Lung (tissue), 16 donors: ENCODE measurements around the gene SLC25A45. TPM values are rescaled to one million over a fixed set of nuclear protein-coding genes. Genes with fewer than 3 reads are reported as not detected.
A peak's percentile ranks its signal among the peaks of the same experiment; 100 is the strongest.

Experiments
- ATAC-seq: fragments of 200-7000 bp; cut with Tn5 transposase; one replicate; pipeline ENCODE4 v1.9.1; 2020; ENCODE audit warnings: moderate number of reproducible peaks; ENCODE audit not compliant: insufficient read depth, low FRiP score
- DNase-seq, 3 donors: peaks; one replicate each; pipeline ENCODE4 v3.0.0-alpha.2; 2013 to 2017
- H3K27ac ChIP-seq, 2 donors: one replicate each; pipeline ENCODE4 v1.5.1; 2013; ENCODE audit warnings: mild to moderate bottlenecking in 2 of 2, moderate library complexity in 2 of 2, control low read depth in 1 of 2, inconsistent platforms in 1 of 2, low read depth in 1 of 2, low read length in 1 of 2
- H3K27me3 ChIP-seq, 3 donors: one replicate each; pipeline ENCODE4 v1.5.1; 2013; ENCODE audit warnings: low read length in 2 of 3; ENCODE audit not compliant: control insufficient read depth in 3 of 3, insufficient read depth in 3 of 3
- H3K36me3 ChIP-seq, 4 donors: one replicate each; pipeline ENCODE4 v1.5.1; 2013; ENCODE audit warnings: low read length in 4 of 4, mild to moderate bottlenecking in 1 of 4, moderate library complexity in 1 of 4; ENCODE audit not compliant: control insufficient read depth in 4 of 4, insufficient read depth in 4 of 4
- H3K4me1 ChIP-seq, 5 donors: one replicate each; pipeline ENCODE4 v1.5.1; 2013; ENCODE audit warnings: low read length in 5 of 5, mild to moderate bottlenecking in 2 of 5, moderate library complexity in 1 of 5; ENCODE audit not compliant: control insufficient read depth in 5 of 5, insufficient read depth in 5 of 5
- H3K4me3 ChIP-seq: one replicate; pipeline ENCODE4 v1.5.1; 2013; ENCODE audit warnings: mild to moderate bottlenecking, control low read depth, moderate library complexity
- H3K9ac ChIP-seq, 2 donors: one replicate each; pipeline ENCODE4 v1.5.1; 2013; ENCODE audit warnings: low read length in 2 of 2, control low read depth in 1 of 2; ENCODE audit not compliant: insufficient read depth in 1 of 2
- H3K9me3 ChIP-seq, 4 donors: one replicate each; pipeline ENCODE4 v1.5.1; 2013; ENCODE audit warnings: low read length in 3 of 4, mild to moderate bottlenecking in 1 of 4, moderate library complexity in 1 of 4; ENCODE audit not compliant: control insufficient read depth in 4 of 4, insufficient read depth in 3 of 4
- CTCF ChIP-seq: IDR thresholded peaks from 2 replicates; pipeline ENCODE4 v1.5.1; 2012; ENCODE audit warnings: mild to moderate bottlenecking; ENCODE audit errors: control extremely low read depth, extremely low read depth
- WGBS, 2 donors: extraction: QIAGEN DNeasy Blood & Tissue Kit; methylation state at CpG; one replicate each; pipeline ENCODE4 v1.1.7; 2013; 5-methylcytosine and 5-hydroxymethylcytosine counted together
- long read RNA-seq, 5 donors: transcript quantifications; one replicate each; lab custom pipeline, GENCODE V29; 2026
- polyA plus RNA-seq, 2 donors: library from polyadenylated mRNA; stranded (reverse); fragments of 200-250 nt; gene quantifications; one replicate each; pipeline ENCODE4 v1.2.1, GENCODE V29; 2013
- total RNA-seq, 2 donors: library from RNA; depleted of rRNA in 1 of 2; stranded (reverse); fragments of >200 nt in 1 of 2; gene quantifications; one replicate each; pipeline ENCODE4 v1.2.1, GENCODE V29; 2014 to 2021
- donor health status: control.
- donor health status: control.
- donor health status: Bipolar disorder and iron deficiency.
- donor health status: healthy.
- donor health status: DM: yes; HTN: yes; CAD: no.

Gene SLC25A45
- 10 to 100 TPM in 1 of 2 donors, 1 to 10 TPM in 1; 7.3 to 15.6 TPM for total RNA-seq
- 1 to 10 TPM; 5.5 to 9.0 TPM for polyA plus RNA-seq
- long read RNA-seq, donor 1 = 0 reads
- long read RNA-seq, donor 2 = 0 reads
- long read RNA-seq, donor 3, partial matches to known transcripts = 0 of 1 reads
- long read RNA-seq, donor 3, other reads (novel, unspliced or antisense) = 0 of 1 reads
- long read RNA-seq, donor 4, partial matches to known transcripts = 5 of 6 reads
- long read RNA-seq, donor 4, other reads (novel, unspliced or antisense) = 0 of 6 reads
- long read RNA-seq, donor 5, partial matches to known transcripts = 0 of 1 reads
- long read RNA-seq, donor 5, other reads (novel, unspliced or antisense) = 0 of 1 reads

DNA sequence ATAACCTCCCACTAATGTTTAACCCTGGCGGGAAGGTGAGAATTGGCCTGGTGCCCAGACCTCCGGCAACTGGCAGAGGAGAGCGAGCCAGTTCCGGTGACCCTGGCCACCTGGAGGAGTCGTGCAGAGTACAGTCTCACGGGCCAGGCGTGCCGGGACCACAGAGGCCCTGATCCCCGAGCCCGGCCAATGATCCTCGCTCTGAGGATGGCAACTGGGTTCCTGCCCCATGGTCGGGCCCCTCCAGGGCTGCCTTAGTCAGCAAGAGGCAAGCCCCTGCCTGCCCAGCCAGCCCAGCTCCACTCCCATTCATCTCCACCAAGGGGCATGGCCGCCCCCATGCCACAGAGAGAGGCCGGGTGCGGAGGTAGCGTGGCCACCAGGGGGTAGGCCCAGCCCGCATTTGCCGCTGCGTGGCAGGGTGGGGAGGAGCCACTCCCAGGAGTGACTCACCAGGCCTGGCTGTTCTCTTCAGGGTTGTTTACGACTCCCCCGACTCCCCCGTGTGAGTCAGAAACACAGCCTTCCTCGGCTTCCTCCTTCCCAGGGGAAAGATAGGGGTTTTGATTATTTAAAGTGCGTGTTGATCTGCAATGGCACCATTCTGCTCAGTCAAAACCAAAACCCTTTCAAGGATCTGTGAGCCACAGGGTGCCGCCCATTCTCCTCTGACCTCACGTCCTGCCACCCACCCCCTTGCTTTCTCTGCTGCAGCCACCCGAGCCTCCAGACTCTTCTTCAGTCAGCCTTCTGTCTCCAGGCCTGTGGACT, at the start of gene SLC25A45:
Gene SLC25A45 (minus strand): TSS at position 614 of the 771 bp plus-strand sequence. CDS start 695 bp downstream, outside the sequence.
- peak within 1 kb of the TSS; percentile 0 for H3K4me3 ChIP-seq
- H3K27ac ChIP-seq = peak within 1 kb of the TSS; percentile 96 to 97
- H3K36me3 ChIP-seq = no peaks in the 10 kb centered on the region
- peaks cover 0 to 28% (median 18%) of the 10 kb centered on the region in 5 donors for H3K4me1 ChIP-seq
- no peaks in the 10 kb centered on the region for H3K9me3 ChIP-seq
- peak within 1 kb of the TSS; percentile 51 to 74 for H3K9ac ChIP-seq
- WGBS, 2 donors = 0 to 1% methylated on average over 26 to 27 of the region's 27 CpGs
- peak; percentile 92 for TF ChIP-seq CTCF
- H3K27me3 ChIP-seq = no peaks in the 10 kb centered on the region
- peak; percentile 89 to 92 (median 90) for DNase-seq
- peak; percentile 86 for ATAC-seq

- 32 to 44% methylated on average over 4 of the region's 4 CpGs for WGBS, 2 donors
- H3K9ac ChIP-seq = no peak overlapping the region
- no peaks in the 10 kb centered on the region for H3K27me3 ChIP-seq
- H3K27ac ChIP-seq = no peak overlapping the region
- ATAC-seq (no peak), DNase-seq (no peak)
- no peaks in the 10 kb centered on the region for H3K9me3 ChIP-seq
- TF ChIP-seq CTCF = no peak
- H3K36me3 ChIP-seq = peaks cover 9 to 20% (median 10%) of the 10 kb centered on the region in 4 donors
- peaks cover 2 to 21% (median 15%) of the 10 kb centered on the region in 5 donors for H3K4me1 ChIP-seq
- no peak overlapping the region for H3K4me3 ChIP-seq
Measured at GRCh38 chr11:65431451-65432099, 49.1 kb upstream of the SLC25A45 start.

- H3K4me3 ChIP-seq = no peak overlapping the region
- no peak overlapping the region for H3K9ac ChIP-seq
- ATAC-seq = no peak
- TF ChIP-seq CTCF = no peak
- 21 to 26% methylated on average over 6 of the region's 6 CpGs for WGBS, 2 donors
- H3K36me3 ChIP-seq = peaks cover 7 to 12% (median 9%) of the 10 kb centered on the region in 4 donors
- peak overlapping the region; percentile 13 to 88 for H3K27ac ChIP-seq
- H3K27me3 ChIP-seq = no peaks in the 10 kb centered on the region
- DNase-seq = no peak
- H3K4me1 ChIP-seq = peaks cover 2 to 27% (median 20%) of the 10 kb centered on the region in 5 donors
- H3K9me3 ChIP-seq = no peaks in the 10 kb centered on the region
Measured at GRCh38 chr11:65430406-65431217, 48.2 kb upstream of the SLC25A45 start.
